Adrenal gland (tissue), 5 donors: ENCODE results near the gene SMYD2.

Experiments
- POLR2A ChIP-seq, 2 donors: fragments of 450-650 bp; IDR thresholded peaks; one replicate each; pipeline ENCODE4 v1.6.1; 2017; ENCODE audit warnings: antibody characterized with exemption in 2 of 2, mild to moderate bottlenecking in 2 of 2, moderate library complexity in 1 of 2
- TF ChIP-seq, protein P1 (sequence below), 6 experiments: fragments of 450-650 bp in 4 of 6; fragments of 200-600 bp in 2 of 6; sonication (generic) in 1 of 6; IDR thresholded peaks; 1 replicate in 5 of 6; 2 replicates in 1 of 6; pipeline versions ENCODE4 v1.5.1 to v1.8.0; 2016 to 2021; ENCODE audit warnings: antibody characterized with exemption in 6 of 6, mild to moderate bottlenecking in 2 of 6, moderate library complexity in 1 of 6
- donor health status: DM: no; HTN: no; CAD: no.

DNA sequence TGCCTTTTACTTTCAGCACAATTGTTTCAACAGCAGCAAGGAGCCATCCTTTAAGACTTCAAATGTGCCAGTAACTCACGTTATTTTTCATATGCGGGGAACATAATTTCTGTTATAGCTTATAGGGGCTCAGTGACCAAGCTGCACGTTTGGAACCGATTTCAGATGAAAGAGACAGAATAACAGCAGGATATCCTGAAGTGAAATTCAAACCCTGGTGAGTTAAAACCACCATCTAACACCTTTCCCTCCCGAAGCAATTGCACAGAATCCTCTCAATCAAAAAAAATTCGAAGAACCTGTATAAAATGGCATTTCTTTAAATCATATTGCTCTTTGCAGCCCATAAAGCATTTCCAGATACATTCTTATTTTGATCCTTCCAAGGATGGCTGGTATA is 6.9 kb downstream of the SMYD2 start:
- TF ChIP-seq, protein P1, sequence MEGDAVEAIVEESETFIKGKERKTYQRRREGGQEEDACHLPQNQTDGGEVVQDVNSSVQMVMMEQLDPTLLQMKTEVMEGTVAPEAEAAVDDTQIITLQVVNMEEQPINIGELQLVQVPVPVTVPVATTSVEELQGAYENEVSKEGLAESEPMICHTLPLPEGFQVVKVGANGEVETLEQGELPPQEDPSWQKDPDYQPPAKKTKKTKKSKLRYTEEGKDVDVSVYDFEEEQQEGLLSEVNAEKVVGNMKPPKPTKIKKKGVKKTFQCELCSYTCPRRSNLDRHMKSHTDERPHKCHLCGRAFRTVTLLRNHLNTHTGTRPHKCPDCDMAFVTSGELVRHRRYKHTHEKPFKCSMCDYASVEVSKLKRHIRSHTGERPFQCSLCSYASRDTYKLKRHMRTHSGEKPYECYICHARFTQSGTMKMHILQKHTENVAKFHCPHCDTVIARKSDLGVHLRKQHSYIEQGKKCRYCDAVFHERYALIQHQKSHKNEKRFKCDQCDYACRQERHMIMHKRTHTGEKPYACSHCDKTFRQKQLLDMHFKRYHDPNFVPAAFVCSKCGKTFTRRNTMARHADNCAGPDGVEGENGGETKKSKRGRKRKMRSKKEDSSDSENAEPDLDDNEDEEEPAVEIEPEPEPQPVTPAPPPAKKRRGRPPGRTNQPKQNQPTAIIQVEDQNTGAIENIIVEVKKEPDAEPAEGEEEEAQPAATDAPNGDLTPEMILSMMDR (IDR thresholded peaks at IDR 0.05): no peak
- TF ChIP-seq POLR2A (IDR thresholded peaks at IDR 0.05): no peak
